Osteoblast (primary cell): ENCODE results near the gene AJUBA. TPM values are rescaled to one million over a fixed set of nuclear protein-coding genes. Genes with fewer than 3 reads are reported as not detected.
A peak's percentile ranks its signal among the peaks of the same experiment; 100 is the strongest.
"Not testable (repeated sequence)": the region's sequence is repeated elsewhere in the genome, so short reads cannot be mapped to it uniquely, and the experiment has no call there.

ENCODE experiments used
- DNase-seq: peaks from one replicate; pipeline ENCODE4 v3.0.0; 2011; ENCODE audit warnings: low spot score, mixed read lengths; ENCODE audit not compliant: insufficient read length; ENCODE audit errors: missing footprints
- H2AFZ ChIP-seq: 2 replicates; pipeline ENCODE4 v1.6.0; 2011; ENCODE audit warnings: mild to moderate bottlenecking, low read length
- H3K27ac ChIP-seq: 2 replicates; pipeline ENCODE4 v1.5.1; 2011; ENCODE audit warnings: mild to moderate bottlenecking, low read depth, low read length, moderate library complexity
- H3K27me3 ChIP-seq: 2 replicates; pipeline ENCODE4 v1.6.0; 2012; ENCODE audit warnings: mild to moderate bottlenecking, control low read depth, inconsistent platforms, low read length, moderate library complexity; ENCODE audit not compliant: insufficient read depth
- H3K36me3 ChIP-seq: 2 replicates; pipeline ENCODE4 v1.5.1; 2011; ENCODE audit warnings: mild to moderate bottlenecking, low read length, control low read depth, moderate library complexity; ENCODE audit not compliant: insufficient read depth
- H3K4me1 ChIP-seq: 2 replicates; pipeline ENCODE4 v1.5.1; 2011; ENCODE audit warnings: mild to moderate bottlenecking, low read length, control low read depth, moderate library complexity; ENCODE audit not compliant: insufficient read depth
- H3K4me2 ChIP-seq: 2 replicates; pipeline ENCODE4 v1.6.0; 2011; ENCODE audit warnings: mild to moderate bottlenecking, low read length; ENCODE audit not compliant: insufficient read depth
- H3K4me3 ChIP-seq: fragments of 200-600 bp; sonication (generic); 3 replicates; pipeline ENCODE4 v1.5.1; 2012; ENCODE audit warnings: mild to moderate bottlenecking, low read length, inconsistent platforms; ENCODE audit not compliant: insufficient read depth
- H3K79me2 ChIP-seq: 2 replicates; pipeline ENCODE4 v1.6.0; 2012; ENCODE audit warnings: mild to moderate bottlenecking, low read length, control low read depth, inconsistent platforms; ENCODE audit not compliant: insufficient read depth
- H3K9me3 ChIP-seq: 2 replicates; pipeline ENCODE4 v1.5.1; 2011; ENCODE audit warnings: low read depth, low read length, control low read depth
- H4K20me1 ChIP-seq: 2 replicates; pipeline ENCODE4 v1.6.0; 2012; ENCODE audit warnings: mild to moderate bottlenecking, low read length, control low read depth; ENCODE audit not compliant: insufficient read depth
- total RNA-seq: library from RNA; depleted of rRNA; stranded (reverse); fragments of >200 nt; gene quantifications from 2 replicates; pipeline ENCODE4 v1.2.3, GENCODE V29; 2012
- TF ChIP-seq, protein P1 (sequence below): IDR thresholded peaks from 2 replicates; pipeline ENCODE4 v1.5.1; 2011; ENCODE audit warnings: mild to moderate bottlenecking, low read depth, low read length, moderate library complexity; ENCODE audit errors: extremely low read depth

AJUBA gene
- total RNA-seq, 1 donor, result 74.9 TPM

DNA sequence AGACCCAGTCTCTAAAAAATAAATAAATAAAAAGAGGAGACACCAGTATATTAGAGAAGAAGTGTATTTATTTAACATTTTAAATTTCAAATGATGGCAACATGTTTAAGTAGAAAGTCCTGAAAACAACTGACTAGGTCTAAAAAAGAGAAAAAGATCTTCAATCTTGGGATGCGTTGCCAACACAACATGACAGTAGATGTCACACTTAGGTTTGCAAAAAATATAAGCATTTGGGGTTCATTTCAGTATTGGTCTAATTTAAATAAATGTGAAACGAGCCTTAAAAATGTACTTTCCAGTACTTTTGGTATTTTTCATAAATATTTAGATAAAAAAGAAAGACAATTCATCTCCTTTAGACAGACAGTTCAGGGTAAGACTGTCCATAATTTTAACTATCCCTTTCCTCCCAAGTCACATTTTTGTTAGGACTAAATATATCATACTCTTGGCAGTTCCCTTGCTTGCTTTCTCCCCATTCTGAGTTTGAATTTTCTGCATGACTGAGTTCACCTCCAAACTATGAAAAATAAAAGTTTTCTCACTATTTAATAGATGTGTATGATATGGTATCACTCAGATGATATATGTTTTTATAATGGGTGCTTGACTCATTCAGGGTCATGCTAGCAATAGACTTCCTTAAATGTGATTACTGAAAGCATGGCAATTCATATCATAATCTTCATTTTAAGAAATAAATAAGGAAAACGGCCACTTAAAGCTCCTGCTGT, 23.3 kb upstream of the AJUBA start:
- peak; percentile 58 for DNase-seq
- H3K79me2 ChIP-seq, result no peaks in the 10 kb centered on the region
- peaks cover 23% of the 10 kb centered on the region for H3K4me1 ChIP-seq
- TF ChIP-seq, protein P1, sequence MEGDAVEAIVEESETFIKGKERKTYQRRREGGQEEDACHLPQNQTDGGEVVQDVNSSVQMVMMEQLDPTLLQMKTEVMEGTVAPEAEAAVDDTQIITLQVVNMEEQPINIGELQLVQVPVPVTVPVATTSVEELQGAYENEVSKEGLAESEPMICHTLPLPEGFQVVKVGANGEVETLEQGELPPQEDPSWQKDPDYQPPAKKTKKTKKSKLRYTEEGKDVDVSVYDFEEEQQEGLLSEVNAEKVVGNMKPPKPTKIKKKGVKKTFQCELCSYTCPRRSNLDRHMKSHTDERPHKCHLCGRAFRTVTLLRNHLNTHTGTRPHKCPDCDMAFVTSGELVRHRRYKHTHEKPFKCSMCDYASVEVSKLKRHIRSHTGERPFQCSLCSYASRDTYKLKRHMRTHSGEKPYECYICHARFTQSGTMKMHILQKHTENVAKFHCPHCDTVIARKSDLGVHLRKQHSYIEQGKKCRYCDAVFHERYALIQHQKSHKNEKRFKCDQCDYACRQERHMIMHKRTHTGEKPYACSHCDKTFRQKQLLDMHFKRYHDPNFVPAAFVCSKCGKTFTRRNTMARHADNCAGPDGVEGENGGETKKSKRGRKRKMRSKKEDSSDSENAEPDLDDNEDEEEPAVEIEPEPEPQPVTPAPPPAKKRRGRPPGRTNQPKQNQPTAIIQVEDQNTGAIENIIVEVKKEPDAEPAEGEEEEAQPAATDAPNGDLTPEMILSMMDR, result no peak
- H3K27me3 ChIP-seq, result no peaks in the 10 kb centered on the region
- H3K9me3 ChIP-seq, result no peaks in the 10 kb centered on the region
- H3K4me3 ChIP-seq, result peak overlapping the region; percentile 79
- peak overlapping the region; percentile 78 for H3K4me2 ChIP-seq
- H4K20me1 ChIP-seq, result no peaks in the 10 kb centered on the region
- no peaks in the 10 kb centered on the region for H3K36me3 ChIP-seq
- H3K27ac ChIP-seq, result peak overlapping the region; percentile 87
- no peak overlapping the region for H2AFZ ChIP-seq

DNA sequence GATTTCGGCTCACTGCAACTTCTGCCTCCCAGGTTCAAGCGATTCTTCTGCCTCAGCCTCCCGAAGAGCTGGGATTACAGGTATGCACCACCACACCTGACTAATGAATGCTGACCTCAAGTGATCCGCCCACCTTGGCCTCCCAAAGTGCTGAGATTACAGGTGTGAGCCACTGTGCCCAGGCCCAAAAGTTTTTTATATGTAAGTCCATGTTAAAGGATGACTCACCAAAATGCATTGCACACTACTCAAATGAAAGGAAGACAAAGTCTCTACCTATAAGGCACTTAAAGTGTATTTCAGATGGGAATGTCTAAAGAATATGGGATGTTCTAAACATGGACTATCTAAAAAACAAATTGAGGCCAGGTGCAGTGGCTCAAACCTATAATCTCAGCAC, 21.9 kb upstream of the AJUBA start:
- not testable (repeated sequence) for DNase-seq, H3K4me2 ChIP-seq, H4K20me1 ChIP-seq, H3K4me3 ChIP-seq, H3K27ac ChIP-seq, H3K79me2 ChIP-seq, H3K27me3 ChIP-seq, H2AFZ ChIP-seq, H3K9me3 ChIP-seq, H3K36me3 ChIP-seq
- peaks cover 19% of the 10 kb centered on the region for H3K4me1 ChIP-seq

DNA sequence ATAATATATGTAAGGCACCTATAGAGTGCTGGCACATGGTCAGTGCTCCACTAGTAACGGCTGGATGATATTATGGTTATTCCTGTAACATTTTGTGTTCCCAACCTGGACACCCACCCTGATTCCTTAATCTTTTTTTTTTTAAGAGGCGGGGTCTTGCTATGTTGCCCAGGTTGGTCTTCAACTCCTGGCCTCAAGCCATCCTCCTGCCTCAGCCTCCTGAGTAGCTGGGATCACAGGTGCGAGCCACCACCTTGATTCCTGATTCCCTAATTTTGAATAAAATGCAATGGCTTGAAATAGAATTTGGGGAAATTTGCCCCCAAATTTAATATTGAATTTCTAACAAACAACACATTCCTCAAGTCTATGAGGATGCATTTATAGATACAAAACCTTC, 20.2 kb upstream of the AJUBA start:
- no peaks in the 10 kb centered on the region for H3K27me3 ChIP-seq
- no peaks in the 10 kb centered on the region for H3K9me3 ChIP-seq
- TF ChIP-seq, protein P1, result no peak
- peaks cover 18% of the 10 kb centered on the region for H3K4me1 ChIP-seq
- H3K36me3 ChIP-seq, result no peaks in the 10 kb centered on the region
- H3K4me2 ChIP-seq, result no peak overlapping the region
- H3K27ac ChIP-seq, result no peak overlapping the region
- DNase-seq, result no peak
- H3K79me2 ChIP-seq, result no peaks in the 10 kb centered on the region
- H2AFZ ChIP-seq, result no peak overlapping the region
- no peak overlapping the region for H3K4me3 ChIP-seq
- H4K20me1 ChIP-seq, result no peaks in the 10 kb centered on the region

DNA sequence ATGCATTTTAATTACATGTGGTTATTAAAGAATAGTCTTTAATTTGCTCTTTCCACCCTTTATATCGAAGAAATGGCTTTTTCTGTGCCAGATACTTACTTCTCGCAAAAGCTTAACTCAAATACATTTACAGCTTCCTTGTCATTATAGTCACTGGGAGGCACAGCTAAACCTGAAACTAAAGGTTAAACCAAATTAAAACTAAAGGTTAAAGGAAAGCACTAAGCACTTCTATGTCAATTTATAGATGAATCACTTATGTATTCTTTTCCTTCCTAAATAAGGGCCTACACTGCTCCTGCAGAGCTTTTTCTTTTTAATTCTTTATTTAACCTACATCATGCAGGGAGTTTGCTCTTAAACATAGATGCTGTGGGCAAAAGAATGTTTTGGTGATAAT, 18.5 kb upstream of the AJUBA start:
- DNase-seq, result no peak
- Histone ChIP-seq H3K9me3 (no peaks in the 10 kb centered on the region), H3K4me3 (no peak overlapping the region), H3K27me3 (no peaks in the 10 kb centered on the region), H3K27ac (no peak overlapping the region), H3K4me1 (peaks cover 8% of the 10 kb centered on the region), H4K20me1 (no peaks in the 10 kb centered on the region), H3K4me2 (no peak overlapping the region), H3K36me3 (no peaks in the 10 kb centered on the region), H2AFZ (no peak overlapping the region), H3K79me2 (no peaks in the 10 kb centered on the region)
- TF ChIP-seq, protein P1, result no peak
